GM18951 (cell line): ENCODE data around the gene ERC1.

Source experiments
- POLR2A ChIP-seq: IDR thresholded peaks from 4 replicates; pipeline ENCODE4 v1.6.1; 2011; ENCODE audit warnings: mild to moderate bottlenecking; ENCODE audit not compliant: insufficient read length, insufficient read depth; ENCODE audit errors: extremely low read depth
- in situ Hi-C: fragments of 300-500 bp; cut with MboI; formaldehyde crosslinking; loops from one replicate; pipeline ENCODE4 v1.12.0; 2022; ENCODE audit warnings: low sequenced_read_pairs, mixed read lengths, inconsistent platforms; ENCODE audit not compliant: unreplicated experiment

Gene ERC1

DNA sequence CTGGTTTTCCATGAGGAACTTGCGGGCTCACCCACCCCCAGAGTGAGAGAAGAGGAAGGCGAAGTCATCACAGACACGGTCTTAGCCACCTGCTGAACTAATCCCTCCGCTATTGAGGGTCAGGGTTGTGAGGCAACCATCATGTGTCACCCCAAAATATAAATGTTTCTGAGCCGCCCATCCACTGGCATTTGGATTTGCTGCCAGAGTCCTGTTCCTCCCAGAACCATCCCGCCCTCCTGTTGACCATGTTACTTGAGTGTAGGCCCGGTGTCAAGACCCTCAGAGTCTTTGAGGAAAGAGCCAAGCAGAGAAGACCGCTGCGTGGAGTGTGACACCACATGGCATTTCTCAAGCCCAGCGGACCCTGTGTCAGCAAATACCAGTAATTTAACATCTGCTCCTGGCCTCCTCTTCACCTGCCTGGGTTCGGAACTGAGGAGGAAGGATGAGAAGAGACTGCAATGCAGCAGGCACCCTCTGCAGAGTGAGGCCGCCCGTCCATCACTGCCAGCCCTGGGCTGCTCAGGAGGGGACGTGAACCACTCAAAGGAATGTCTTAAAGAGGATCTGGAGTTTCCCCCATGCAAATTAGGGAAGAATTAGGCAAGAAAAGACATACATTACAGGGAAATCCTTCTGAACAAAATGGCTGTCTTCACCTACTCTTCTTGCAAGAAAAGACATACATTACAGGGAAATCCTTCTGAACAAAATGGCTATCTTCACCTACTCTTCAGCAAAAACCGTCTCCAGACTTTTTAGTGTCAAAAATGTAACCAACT, 502.9 kb downstream of the ERC1 start:
- TF ChIP-seq POLR2A, result no peak
- in situ Hi-C loops, result no loop called here

DNA sequence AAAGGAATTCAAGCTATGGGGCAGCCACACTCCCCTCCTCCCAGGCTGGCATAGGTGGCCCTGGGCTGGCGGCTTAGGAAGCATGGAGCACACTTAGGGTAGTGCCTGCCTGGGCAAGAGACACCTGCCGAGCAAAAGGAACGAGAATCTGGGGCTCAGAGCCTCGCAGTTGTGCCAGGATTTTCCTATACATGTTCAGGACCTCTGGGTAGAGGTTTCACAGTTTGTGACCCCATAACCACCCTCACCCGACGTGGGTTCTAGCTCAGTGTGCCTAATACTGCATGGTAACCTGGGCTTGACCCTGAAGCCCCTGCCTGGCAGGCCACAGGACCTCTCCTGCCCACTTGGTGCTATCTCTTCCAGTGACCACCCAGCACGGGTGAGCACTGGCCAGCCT, 503.8 kb downstream of the ERC1 start:
- in situ Hi-C loops, result no loop called here
- no peak for TF ChIP-seq POLR2A

- in situ Hi-C loops, result no loop called here
- no peak for TF ChIP-seq POLR2A
Observed at GRCh38 chr12:1496162-1496900, 505.3 kb downstream of the ERC1 start.

- in situ Hi-C loops, result no loop called here
- TF ChIP-seq POLR2A, result no peak
Observed at GRCh38 chr12:1497161-1497560, 506.1 kb downstream of the ERC1 start.

DNA sequence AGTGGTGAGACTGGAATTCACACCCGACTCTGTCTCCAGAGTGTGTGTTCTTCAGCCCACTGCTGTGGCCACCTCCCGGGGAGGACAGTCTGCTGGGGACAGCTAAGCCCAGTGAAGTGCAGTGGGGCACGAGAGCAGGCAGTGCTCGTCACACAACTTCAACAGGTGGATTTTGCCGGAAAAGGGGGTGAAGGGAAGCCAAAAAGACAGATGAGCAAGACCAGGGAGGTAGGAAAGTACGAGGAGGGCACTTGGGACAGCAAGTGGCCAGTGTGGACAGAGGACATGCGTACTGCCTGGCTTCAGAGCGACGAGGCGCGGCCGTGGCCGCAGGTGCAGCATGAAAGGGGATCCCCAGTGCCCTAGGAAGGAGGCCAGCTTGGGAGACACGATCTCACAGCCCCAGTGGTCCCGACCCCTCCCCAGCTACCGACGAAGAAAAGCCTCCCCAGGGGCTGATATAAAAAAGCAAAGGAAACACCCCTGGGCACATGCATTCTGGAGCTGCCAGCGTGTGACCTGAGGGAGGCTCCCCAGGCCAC, 507.2 kb downstream of the ERC1 start:
- no peak for TF ChIP-seq POLR2A
- in situ Hi-C loops, result no loop called here

DNA sequence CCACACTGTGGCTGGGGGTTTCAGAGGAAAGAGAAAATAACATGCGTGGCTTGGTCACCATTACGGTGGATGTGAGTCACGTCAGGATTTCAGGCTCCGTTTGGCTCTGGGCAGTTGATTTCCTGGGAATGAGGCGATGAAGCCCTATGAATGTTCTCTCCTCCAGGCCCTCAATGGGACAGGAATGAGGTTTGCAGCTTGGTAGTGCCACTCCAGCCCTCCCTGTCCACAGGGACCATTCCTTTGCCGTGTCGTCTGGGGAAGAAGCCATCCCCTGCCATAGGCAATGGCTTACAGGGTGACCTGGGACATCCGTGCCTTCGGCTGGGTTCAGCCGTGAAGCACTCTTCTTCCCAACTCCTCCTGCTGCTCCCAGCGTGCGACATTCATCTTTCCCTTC, 508.3 kb downstream of the ERC1 start:
- no peak for TF ChIP-seq POLR2A
- in situ Hi-C loops, result no loop called here

- TF ChIP-seq POLR2A, result no peak
- in situ Hi-C loops, result no loop called here
Observed at GRCh38 chr12:1500095-1500801, 509.2 kb downstream of the ERC1 start.

GRCh38 chr12:1501001-1501400, 510.0 kb downstream of the ERC1 start:
- in situ Hi-C loops, result no loop called here
- TF ChIP-seq POLR2A, result no peak

- in situ Hi-C loops, result no loop called here
- TF ChIP-seq POLR2A, result no peak
Observed at GRCh38 chr12:1501695-1502378, 510.8 kb downstream of the ERC1 start.

DNA sequence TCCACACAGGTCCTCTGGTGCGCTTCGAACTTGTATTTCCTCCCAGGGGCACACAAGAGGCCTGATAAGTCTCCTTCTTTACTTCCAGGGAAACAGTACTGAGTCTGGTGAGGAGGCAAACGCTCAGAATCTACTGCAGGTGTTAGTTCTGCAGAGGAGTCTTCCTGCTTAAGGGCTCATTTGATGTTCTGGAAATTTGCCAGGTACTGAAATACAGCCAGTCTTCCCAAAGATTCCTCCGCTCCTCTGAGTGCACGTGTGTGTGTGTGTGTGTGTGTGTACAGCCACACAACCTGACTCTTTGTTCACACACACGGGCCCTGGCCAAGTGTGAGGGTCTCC, 511.3 kb downstream of the ERC1 start:
- no peak for TF ChIP-seq POLR2A
- in situ Hi-C loops, result no loop called here

- no peak for TF ChIP-seq POLR2A
- in situ Hi-C loops, result no loop called here
Observed at GRCh38 chr12:1502831-1503230, 511.8 kb downstream of the ERC1 start.

GRCh38 chr12:1503281-1503711, 512.3 kb downstream of the ERC1 start:
- in situ Hi-C loops, result no loop called here
- TF ChIP-seq POLR2A, result no peak

GRCh38 chr12:1504304-1504894, 513.4 kb downstream of the ERC1 start:
- in situ Hi-C loops, result no loop called here
- no peak for TF ChIP-seq POLR2A

GRCh38 chr12:1504895-1505311, 513.9 kb downstream of the ERC1 start:
- no peak for TF ChIP-seq POLR2A
- in situ Hi-C loops, result no loop called here
